UCSD-AML1 (cell line): ENCODE results near the gene MYO1D.
"Not testable (repeated sequence)": the region's sequence is repeated elsewhere in the genome, so short reads cannot be mapped to it uniquely, and the experiment has no call there.

Experiments used
- DNase-seq: peaks from one replicate; lab custom pipeline; 2025; ENCODE audit not compliant: unreplicated experiment; lab: John Stamatoyannopoulos, UW

MYO1D gene

DNA sequence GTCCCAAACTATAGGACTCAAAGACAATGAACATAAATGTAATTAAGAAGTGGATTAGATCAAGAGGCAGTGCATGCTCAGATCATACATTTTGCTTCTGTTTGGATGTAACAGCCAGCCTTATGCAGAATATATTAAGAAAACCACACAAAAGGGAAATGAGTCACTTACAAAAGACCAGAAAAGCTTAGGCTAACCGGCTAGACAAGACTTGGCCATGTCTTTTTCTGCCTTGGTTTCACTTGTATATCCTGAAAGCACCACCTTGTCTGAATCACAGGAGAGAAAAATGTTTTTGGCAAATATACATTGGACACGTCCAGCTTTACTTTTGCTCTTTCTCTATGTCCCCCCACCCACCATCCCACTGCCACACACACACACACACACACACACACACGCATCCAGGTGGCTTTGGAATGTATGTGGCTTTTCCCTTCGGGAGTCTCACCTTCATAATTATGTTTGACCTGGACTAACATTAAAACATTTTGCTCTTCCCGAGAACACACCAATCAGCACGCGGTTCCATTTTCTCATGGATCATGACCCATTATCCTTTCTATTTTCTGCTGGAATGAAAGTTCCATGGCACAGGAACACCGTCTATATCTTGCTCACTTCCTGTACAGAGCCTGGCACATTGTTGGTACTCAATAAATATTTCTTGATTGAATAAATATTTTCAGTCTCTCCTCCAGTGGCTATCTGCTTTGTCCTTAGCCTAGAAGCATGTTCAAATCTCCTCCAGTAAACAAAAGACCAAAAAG lies 325.6 kb downstream of the MYO1D start:
- no peak for DNase-seq

DNA sequence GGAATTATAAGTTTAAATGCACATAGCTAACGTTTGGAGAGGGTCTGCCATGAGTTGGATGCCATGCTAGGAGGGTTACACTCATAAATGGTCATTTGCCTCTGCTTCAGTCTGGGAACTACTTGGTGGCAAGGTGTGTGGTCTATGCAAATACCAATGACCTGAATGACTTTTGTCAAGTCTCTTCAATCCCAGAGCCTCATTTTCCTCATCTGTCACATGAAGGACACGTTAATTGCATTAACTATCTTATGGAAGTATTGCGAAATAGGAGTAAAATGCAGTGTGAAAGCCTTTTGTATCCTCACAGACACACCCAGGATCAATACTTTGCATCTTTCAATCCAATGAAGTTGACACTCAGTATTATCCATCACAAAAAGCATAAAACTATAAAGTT lies 327.4 kb downstream of the MYO1D start:
- DNase-seq: no peak

DNA sequence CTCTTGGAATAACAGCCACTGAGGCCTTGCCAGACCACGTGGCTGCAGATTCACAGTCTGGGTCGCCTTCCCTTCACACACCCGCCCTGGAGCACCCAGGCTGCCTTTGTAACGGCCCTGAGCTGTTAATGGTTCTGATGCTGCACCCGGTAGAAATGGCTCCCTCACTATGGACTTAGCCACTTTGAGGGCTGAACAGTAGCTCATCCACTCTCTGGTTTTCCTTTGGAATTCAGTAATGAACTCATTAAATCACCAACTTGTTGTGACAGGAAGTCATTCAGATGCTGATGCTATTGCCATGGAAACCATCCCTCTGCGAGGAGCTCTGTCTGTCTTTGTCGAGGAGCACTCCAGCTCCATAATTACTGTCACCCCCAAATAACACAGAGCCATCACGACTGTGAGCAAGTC lies 330.9 kb downstream of the MYO1D start:
- DNase-seq: no peak

DNA sequence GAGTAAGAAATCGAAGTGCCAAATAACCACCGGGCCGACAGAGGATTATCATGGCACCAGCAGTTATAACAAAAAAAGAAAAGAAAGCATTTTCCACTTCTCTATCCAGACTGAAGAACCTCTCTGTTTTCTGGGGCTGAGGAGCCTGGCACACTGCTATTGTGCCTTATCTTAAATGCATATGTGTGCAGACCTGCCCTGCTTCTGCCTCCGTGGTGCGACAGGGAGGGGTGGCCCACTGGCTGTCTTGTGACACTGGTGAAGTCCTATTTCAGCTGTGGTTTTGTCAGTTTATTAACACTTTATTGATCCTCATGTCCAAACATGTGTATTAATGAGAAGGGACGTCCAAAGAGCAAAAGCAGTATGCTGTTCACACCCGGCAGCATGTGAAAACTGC lies 334.7 kb downstream of the MYO1D start:
- no peak for DNase-seq

DNA sequence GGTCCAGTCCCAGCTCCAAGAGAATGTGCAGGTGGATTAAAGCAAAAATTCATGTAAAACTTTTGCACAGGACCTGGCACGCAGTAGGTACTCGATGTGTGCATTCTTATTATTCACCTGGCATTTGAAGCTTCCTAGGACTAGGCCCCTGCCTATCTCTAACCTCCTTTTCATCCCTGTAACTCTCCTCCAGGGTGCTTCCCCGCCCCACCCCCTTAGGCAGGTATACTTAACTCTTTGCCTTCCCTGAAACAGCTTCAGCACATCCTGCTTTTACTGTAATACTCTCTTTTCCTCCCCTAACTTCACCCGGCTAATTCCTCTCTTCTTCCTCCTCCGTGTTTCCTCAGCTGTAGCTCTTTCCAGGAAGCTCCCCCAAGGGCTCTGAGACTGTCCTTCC lies 335.3 kb downstream of the MYO1D start:
- no peak for DNase-seq

DNA sequence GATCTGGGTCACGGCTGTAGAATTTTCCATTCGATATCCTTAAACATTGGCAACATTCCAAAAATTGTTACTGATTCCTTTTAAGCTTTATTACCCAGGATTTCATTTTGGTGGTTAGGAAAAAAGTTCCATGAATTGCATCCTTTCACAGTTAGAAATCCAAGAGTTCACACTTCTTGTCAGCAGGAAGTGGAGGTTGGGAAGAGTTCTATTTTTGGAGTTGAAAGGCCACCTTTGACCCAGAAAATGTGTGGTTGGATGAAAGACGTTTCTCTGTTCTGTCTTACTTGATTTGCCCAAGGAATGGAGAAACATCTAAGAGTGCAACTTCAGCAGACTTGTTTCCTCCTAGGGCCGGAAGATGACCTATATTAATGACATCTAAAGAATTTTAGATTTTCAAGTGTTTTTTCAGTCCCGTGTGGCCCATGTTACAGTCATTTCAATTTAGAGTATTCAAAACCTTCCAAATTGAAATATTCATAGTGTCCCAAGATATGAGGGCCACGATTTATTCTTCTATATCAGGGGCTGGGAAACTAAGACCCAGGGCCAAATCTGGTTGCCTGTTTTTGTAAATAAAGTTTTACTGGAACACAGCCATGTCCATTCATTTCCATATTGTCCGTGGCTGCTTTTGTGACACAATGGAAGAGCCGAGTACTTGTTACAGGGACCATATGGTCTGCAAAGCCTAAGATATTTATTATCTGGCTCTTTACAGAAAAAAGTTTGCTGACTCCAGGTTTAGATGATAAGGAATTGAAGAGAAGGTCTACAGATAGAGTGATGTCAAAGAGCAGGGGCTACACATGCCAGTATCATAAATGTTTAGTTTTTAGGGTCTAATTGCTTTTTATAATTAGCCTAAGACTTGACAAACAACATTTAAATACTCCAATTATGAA lies 339.9 kb downstream of the MYO1D start:
- DNase-seq: no peak

DNA sequence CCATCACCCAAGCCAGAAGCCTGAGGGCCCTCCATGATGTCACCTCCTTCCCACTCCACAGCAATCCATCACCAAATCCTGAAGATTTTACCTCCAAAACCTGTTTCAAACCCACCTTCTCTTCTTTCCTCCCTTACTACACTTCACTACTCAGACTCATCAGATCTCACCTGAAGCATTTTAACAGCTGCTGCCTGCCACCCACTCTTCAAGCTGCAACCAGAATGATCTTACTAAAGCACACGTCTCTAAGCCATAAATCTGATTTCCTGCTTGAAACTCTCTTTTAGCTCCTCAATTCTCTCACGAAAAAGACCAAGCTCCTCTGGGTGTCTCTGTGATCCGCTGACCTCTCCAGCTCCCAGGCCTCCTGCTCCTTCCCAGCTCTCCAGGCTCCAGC lies 343.6 kb downstream of the MYO1D start:
- no peak for DNase-seq

DNA sequence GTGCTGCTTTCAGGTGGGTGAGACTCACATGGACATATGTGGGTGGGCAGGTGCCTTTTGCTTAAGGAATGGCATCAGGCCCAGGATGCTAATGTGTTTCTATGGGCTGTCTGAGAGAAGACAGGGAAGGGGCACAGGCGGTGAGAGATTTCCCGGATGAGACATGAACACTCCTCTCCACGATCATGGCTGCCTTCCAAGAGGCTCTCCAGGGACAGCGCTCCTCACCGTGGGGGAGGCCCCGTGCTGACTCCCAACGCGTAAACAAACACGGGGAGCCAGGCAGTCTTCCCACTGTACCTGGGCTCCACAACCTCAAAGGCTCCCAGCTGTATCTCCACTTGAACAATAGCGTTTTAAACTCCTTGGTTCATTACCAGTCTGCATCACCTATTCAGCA lies 347.3 kb downstream of the MYO1D start:
- DNase-seq: no peak

DNA sequence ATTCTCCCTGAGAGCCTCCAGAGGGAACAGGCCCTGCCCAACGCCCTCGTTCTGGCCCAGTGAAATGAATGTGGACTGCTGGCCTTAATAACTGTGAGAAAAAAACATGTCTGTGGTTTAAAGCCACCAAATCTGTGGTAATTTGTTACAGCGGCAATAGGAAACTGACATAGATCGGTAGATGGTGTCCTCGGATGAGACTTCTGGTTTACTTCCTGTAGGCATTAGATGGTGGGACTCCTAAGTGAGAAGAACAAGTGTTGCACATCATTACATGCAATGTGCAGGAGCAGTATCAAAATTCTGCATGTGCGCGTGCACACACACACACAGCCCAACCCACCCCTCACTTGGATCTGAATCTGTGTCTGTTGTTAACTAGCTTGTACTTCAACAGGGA lies 348.1 kb downstream of the MYO1D start:
- DNase-seq: no peak

DNA sequence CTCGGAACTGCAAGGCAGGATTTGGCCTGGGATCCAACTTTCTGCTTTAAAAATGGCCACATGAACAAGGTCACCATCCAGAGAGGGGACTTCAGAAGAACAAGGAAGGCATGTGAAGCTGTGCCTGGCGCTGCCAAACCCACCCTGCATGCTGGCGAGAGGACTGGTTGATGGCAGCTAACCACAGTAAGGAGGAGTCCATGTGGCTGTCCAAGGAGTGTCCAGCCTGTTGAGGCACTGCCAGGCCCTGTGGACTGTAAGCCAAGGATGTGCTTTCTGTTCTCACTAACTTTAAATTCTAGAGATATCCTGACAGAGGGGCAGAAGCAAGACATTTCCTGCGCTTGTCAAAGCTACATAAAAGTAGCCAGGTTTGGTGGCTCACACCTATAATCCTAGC lies 349.8 kb downstream of the MYO1D start:
- no peak for DNase-seq

DNA sequence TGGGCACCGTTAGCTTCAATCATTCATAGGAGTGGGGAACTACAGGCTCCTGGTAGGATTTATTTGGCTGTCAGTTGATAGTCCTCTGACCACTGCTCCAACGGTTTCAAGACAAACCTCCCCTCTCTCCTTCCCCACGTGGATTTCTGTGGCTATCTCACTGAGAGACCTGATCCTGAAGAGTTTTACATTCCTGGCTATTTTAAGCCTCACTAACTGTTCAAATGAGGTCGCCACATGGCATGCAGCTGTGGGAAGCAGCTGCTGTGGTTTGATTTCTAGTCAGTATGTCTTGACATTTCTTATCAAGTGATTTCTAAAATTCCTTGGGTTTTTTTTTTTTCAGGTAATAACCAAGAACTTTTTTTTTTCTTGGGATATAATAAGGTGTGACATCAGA lies 351.8 kb downstream of the MYO1D start:
- no peak for DNase-seq

DNA sequence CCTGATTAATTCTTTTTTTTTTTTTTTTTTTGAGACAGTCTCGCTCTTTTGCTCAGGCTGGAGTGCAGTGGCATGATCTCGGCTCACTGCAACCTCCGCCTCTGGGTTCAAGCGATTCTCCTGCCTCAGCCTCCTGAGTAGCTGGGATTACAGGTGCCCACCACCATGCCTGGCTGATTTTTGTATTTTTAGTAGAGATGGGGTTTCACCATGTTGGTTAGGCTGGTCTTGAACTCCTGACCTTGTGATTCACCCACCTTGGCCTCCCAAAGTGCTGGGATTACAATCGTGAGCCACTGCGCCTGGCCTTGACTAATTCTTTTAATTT lies 352.4 kb downstream of the MYO1D start:
- not testable (repeated sequence) for DNase-seq

DNA sequence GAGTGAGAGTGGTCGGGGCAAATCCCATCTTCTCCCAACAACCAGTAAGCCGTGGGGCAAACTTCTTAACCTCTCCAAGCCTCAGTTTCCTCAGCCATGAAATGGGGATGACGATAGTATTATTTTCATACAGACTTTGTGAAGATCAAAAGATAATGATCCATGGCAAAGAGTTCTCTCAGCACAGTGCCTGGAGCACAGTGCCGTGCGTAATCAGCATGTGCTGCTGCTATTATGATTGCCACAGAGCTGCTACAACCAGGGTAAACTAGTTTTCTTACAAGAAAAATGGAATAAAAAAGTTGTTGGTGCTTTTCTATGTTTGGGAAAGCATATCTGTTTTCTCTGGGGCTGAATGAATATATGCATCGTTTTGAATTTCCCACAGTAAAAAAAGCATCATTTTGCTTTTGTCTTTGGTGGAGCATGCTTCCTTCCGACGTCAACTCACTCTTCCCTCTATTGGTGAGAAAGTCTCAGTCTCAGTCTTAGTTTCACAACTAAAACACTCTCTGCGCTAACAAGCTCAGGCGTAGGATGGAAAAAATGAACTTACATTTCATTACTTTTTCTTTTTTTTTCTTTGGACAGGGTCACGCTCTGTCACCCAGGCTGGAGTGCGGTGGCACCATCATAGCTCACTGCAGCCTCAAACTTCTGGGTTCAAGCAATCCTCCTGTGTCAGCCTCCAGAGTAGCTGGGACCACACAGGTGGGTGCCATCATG lies 352.9 kb downstream of the MYO1D start:
- no peak for DNase-seq

DNA sequence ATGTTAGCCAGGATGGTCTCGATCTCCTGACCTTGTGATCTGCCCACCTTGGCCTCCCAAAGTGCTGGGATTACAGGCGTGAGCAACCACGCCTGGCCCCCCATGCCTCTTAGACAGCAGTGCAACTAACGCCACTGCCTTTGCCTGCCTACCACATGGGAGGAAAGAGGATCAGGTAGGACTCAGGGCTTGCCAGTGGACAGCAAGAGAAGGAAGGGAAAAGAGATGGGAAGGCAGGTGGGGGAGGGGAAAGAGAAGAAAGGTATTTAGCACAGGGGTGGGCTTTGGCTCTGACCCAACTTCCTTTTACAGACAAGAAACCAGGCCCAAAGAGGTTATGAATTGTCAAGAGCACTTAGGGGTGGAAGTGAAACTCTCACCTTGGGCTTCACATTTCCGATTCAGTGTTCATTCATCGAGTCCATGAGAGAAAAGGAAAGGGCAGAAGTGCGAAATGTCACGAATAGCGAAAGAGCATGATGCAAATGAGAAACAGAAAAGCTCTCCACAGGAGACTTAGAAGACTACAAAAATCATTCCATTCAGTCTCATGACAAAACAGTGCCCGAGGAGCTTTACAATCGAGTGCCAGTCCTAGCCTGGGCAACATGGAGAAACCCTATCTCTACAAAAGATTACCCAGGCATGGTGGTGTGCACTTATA lies 353.8 kb downstream of the MYO1D start:
- no peak for DNase-seq

DNA sequence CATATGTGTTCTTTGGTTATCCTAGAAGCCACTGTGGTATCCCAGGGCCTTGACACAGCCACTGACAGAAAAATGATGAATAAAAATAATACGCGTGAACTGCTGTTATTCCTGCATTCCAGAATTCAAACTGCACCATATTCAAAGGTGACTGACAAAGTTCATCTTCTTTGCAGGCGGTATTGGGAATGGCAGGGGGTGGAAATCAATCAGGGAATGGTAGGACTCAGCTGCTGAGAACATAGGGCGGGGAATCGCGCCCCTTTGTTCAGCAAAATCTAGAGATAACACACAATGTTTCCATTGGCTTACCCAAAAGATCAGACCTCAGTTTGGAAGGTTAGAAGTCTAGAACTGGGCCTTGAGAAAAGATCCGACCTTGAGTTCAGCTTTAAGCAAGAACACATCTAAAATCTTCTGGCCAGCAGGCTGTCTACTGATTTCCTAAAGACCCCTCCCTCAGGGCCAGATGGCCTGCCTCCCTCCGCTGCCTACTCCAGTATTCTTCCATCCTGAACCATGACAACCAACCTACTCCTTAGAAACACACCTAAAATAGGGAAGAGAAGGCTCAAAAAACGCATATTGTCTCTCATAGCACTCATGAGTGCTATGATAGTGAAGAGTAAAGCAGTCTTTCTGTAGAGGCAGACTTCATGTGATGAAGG lies 356.1 kb downstream of the MYO1D start:
- no peak for DNase-seq

DNA sequence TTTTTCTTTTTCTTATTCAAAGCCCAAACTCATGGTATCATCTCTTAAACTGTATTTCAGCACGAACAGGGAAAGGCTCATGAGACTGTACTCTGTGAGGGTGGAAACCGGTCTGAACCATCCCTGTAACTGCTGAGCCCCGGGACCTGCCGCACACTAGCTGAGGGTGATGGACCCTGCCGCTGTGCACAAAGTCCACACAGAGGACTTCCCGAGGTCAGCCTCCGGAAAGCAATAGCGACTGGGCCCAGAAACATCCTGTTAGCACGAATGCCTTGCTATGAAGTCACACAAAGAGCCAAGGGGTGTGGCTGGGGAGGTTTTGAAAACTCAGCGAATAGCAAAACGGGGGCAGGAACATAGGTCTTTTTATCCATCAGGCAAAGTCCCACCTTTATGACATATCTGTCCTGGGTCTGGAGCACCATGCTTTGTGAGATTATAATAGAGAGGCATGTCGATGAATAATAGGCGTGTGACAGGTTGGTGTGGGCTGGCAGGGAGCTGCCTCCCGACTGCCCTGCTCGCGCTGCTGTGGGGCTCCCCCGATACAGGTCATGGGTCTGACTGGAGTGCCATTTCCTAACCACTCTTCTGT lies 356.7 kb downstream of the MYO1D start:
- no peak for DNase-seq

DNA sequence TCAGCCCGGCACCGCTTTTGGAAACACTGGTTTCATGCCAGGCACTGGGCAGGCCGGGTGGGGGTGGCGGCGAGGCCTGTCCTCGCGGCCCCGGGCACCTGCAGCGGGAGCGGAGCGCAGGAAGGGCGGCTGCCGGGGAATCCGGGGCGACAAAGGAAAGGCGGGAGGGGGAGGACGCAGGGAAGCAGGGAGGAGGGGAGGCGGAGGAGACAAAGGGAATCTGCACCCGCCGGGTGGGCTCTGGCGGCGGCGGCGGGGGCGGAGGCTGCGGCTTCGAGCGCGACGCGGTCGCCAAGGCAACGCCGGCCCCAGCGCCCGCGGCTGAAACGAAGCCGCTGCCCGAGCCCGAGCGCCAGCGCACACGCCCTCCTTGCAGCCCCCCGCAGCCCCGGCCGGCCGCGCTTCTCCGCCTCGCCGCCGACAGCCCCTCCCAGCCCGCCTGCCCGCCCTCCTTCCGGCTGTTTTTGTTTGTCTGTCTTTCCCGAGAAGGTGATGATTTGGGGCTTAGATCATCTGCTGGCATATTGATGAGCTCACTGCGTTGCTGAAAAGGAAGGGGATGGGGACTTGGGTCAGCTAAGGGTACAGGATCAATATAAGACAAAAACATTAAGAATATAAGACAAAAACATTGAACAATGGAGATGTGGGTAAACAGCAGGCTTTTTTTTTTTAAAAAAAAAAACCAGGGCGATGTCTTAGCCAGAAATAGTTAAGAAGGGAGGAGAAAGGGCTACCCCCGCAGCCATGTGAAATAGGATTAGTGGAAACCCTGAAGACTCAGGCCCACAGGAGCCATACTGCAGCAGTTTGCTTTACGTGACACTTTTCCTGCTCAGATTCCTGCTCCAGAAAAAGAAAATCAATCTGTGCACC lies 357.5 kb downstream of the MYO1D start:
- DNase-seq: no peak

DNA sequence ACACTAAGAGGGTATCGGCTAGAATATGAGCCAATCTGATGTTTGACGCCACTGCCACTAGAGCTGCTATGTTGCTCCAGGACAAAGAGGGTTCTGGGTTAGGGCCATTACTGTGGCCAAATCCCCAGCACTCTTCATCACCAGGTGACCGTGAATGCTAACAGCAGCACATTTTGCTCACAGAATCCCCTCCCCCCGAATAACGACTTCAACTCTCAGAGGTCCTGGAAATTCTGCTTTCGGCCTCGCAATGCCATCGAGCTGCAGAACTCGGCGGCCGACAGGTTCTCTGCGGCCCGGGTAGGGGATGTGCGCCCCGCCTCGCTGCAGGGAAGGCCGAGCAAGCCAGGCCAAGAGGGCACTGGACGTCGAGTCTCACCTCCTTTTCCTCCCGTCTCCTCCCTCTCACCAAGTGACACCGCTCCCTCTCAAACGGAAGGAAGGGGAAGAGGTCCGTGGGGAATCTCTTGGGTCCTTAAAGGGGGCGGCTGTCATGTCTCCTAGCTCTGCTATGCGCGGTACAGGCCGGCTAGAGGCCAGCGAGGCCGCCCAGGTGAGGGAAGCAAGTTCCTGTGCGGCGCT lies 358.2 kb downstream of the MYO1D start:
- DNase-seq: no peak

DNA sequence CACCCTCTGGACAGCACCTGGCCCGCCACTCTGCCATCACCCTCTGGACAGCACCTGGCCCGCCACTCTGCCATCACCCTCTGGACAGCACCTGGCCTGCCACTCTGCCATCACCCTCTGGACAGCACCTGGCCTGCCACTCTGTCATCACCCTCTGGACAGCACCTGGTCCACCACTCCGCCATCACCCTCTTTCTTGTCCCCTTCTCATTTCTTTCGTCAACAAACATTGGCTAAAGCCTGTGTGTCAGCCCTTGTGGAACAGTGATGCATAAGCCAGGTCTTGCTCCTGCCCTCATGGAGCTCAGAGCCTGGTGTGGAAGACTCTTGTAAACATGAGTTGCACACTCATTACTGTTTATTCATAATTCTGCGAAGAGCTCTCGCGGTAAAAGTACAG lies 358.9 kb downstream of the MYO1D start:
- DNase-seq: no peak
